Measurements from ENCODE around the gene DLG5. TPM values are rescaled to one million over a fixed set of nuclear protein-coding genes. Genes with fewer than 3 reads are reported as not detected.

The DLG5 gene

Small RNA genes within 50 kb of the gene (small RNA-seq; reads per million reads assigned to genes)
- gene RF00017 (ENCODE audit: low read depth) (not detected), gene RN7SL284P (ENCODE audit: low read depth) (not detected), gene RNU6-1266P (ENCODE audit: low read depth) (not detected)
